ENCODE data around the gene CEACAM18. TPM values are rescaled to one million over a fixed set of nuclear protein-coding genes. Genes with fewer than 3 reads are reported as not detected.

CEACAM18 gene
- total and polyA plus RNA-seq, 2 experiments from 2014 or later, result 0.19 TPM; not detected in 1

- no peaks in the 10 kb centered on the region for H3K27me3 ChIP-seq
- H3K27ac ChIP-seq, result no peak overlapping the region
- WGBS (ENCODE audit: low lambda C conversion rate, missing lambda C conversion rate), result 77% methylated on average over 4 of the region's 4 CpGs
- no peak overlapping the region for H3K4me2 ChIP-seq
- no peaks in the 10 kb centered on the region for H3K36me3 ChIP-seq (replicated peaks; ENCODE audit: insufficient read depth, low read depth)
- no peak for TF ChIP-seq EZH2phosphoT487 (IDR thresholded peaks at IDR 0.05; ENCODE audit: low read depth, severe bottlenecking, unreplicated experiment)
- no peak for TF ChIP-seq EZH2 (IDR thresholded peaks at IDR 0.05; ENCODE audit: borderline replicate concordance)
- no peak for TF ChIP-seq CTCF (IDR thresholded peaks at IDR 0.05; ENCODE audit: poor library complexity)
- no peaks in the 10 kb centered on the region for H3K4me1 ChIP-seq (ENCODE audit: insufficient read depth)
- no peaks in the 10 kb centered on the region for H4K20me1 ChIP-seq (ENCODE audit: insufficient read depth, poor library complexity, severe bottlenecking)
- H3K4me3 ChIP-seq, result no peak overlapping the region
- H3K9me3 ChIP-seq (ENCODE audit: low read depth), result no peaks in the 10 kb centered on the region
- no peaks in the 10 kb centered on the region for H3K9me2 ChIP-seq (replicated peaks; ENCODE audit: insufficient read depth)
- no peak for DNase-seq (ENCODE audit: low spot score)
- no peaks in the 10 kb centered on the region for H3K79me2 ChIP-seq
- H2AFZ ChIP-seq, result no peak overlapping the region
Observed at GRCh38 chr19:51539821-51540366, 61.6 kb downstream of the CEACAM18 start.

Small RNA genes lying within 50 kb of the gene (small RNA-seq; reads per million reads assigned to genes)
- gene AC020914.3, result not detected
- gene AC020914.5, result not detected

Other genes starting within 250 kb of the CEACAM18 start
- gene SIGLECL1, start 227.5 kb upstream of the CEACAM18 start, total RNA-seq, result not detected in 2 replicates
- gene SIGLECL1, start 227.5 kb upstream of the CEACAM18 start, polyA plus RNA-seq, result not detected in 2 replicates
- gene IGLON5, start 166.9 kb upstream of the CEACAM18 start, total RNA-seq, result 3.9 and 5.0 TPM in 2 replicates
- 2.4 and 4.3 TPM in 2 replicates for gene IGLON5, start 166.9 kb upstream of the CEACAM18 start, polyA plus RNA-seq
- 2.5 and 3.4 TPM in 2 replicates for gene VSIG10L, start 136.4 kb upstream of the CEACAM18 start, total RNA-seq
- 7.6 and 7.8 TPM in 2 replicates for gene VSIG10L, start 136.4 kb upstream of the CEACAM18 start, polyA plus RNA-seq
- gene ETFB, start 112.2 kb upstream of the CEACAM18 start, total RNA-seq, result 167 and 190 TPM in 2 replicates
- 237 and 248 TPM in 2 replicates for gene ETFB, start 112.2 kb upstream of the CEACAM18 start, polyA plus RNA-seq
- 1.2 TPM in 1 of 2 replicates, not detected in the other for gene CLDND2, start 109.5 kb upstream of the CEACAM18 start, total RNA-seq
- 6.8 and 7.2 TPM in 2 replicates for gene CLDND2, start 109.5 kb upstream of the CEACAM18 start, polyA plus RNA-seq
- not detected in 2 replicates for gene NKG7, start 105.9 kb upstream of the CEACAM18 start, total RNA-seq
- gene NKG7, start 105.9 kb upstream of the CEACAM18 start, polyA plus RNA-seq, result 0.44 TPM in 1 of 2 replicates, not detected in the other
- gene LIM2, start 90.6 kb upstream of the CEACAM18 start, total RNA-seq, result not detected in 2 replicates
- not detected in 2 replicates for gene LIM2, start 90.6 kb upstream of the CEACAM18 start, polyA plus RNA-seq
- gene C19orf84, start 87.9 kb upstream of the CEACAM18 start, total RNA-seq, result 0.37 TPM in 1 of 2 replicates, not detected in the other
- gene C19orf84, start 87.9 kb upstream of the CEACAM18 start, polyA plus RNA-seq, result 0.16 TPM in 1 of 2 replicates, not detected in the other
- 1.0 and 1.6 TPM in 2 replicates for gene SIGLEC10, start 60.9 kb upstream of the CEACAM18 start, total RNA-seq
- gene SIGLEC10, start 60.9 kb upstream of the CEACAM18 start, polyA plus RNA-seq, result 0.84 TPM in 1 of 2 replicates, not detected in the other
- 0.13 and 1.2 TPM in 2 replicates for gene SIGLEC8, start 20.1 kb upstream of the CEACAM18 start, total RNA-seq
- gene SIGLEC8, start 20.1 kb upstream of the CEACAM18 start, polyA plus RNA-seq, result 0.28 TPM in 1 of 2 replicates, not detected in the other
- gene SIGLEC12, start 23.3 kb downstream of the CEACAM18 start, total RNA-seq, result not detected in 2 replicates
- 0.11 and 0.29 TPM in 2 replicates for gene SIGLEC12, start 23.3 kb downstream of the CEACAM18 start, polyA plus RNA-seq
- not detected in 2 replicates for gene SIGLEC6, start 53.1 kb downstream of the CEACAM18 start, total RNA-seq
- gene SIGLEC6, start 53.1 kb downstream of the CEACAM18 start, polyA plus RNA-seq, result not detected in 2 replicates
- 3.9 and 4.1 TPM in 2 replicates for gene ZNF175, start 92.7 kb downstream of the CEACAM18 start, total RNA-seq
- 0.67 and 1.1 TPM in 2 replicates for gene ZNF175, start 92.7 kb downstream of the CEACAM18 start, polyA plus RNA-seq
- not detected in 2 replicates for gene SIGLEC5, start 151.9 kb downstream of the CEACAM18 start, total RNA-seq
- not detected in 2 replicates for gene SIGLEC5, start 151.9 kb downstream of the CEACAM18 start, polyA plus RNA-seq
- 0.13 TPM in 1 of 2 replicates, not detected in the other for gene SIGLEC14, start 168.3 kb downstream of the CEACAM18 start, total RNA-seq
- gene SIGLEC14, start 168.3 kb downstream of the CEACAM18 start, polyA plus RNA-seq, result 0.15 and 0.47 TPM in 2 replicates
- 6.9 and 7.2 TPM in 2 replicates for gene SPACA6, start 214.8 kb downstream of the CEACAM18 start, total RNA-seq
- gene SPACA6, start 214.8 kb downstream of the CEACAM18 start, polyA plus RNA-seq, result 13.1 and 17.7 TPM in 2 replicates
- gene HAS1, start 245.5 kb downstream of the CEACAM18 start, total RNA-seq, result 0.13 TPM in 1 of 2 replicates, not detected in the other
- gene HAS1, start 245.5 kb downstream of the CEACAM18 start, polyA plus RNA-seq, result 0.07 and 1.4 TPM in 2 replicates

All from hepatocyte (in vitro differentiated cells).